Loucy (cell line): ENCODE results near the gene SLC44A1.

Experiments
- H2AFZ ChIP-seq: fragments of 200-600 bp; sonication (generic); 2 replicates; pipeline ENCODE4 v1.6.0; 2016; ENCODE audit warnings: antibody characterized with exemption, mild to moderate bottlenecking, low read length, moderate library complexity
- H3F3A ChIP-seq: fragments of 200-600 bp; 2 replicates; pipeline ENCODE4 v1.6.0; 2016; ENCODE audit warnings: antibody characterized with exemption, low read depth, mild to moderate bottlenecking
- H3K27me3 ChIP-seq: fragments of 200-600 bp; sonication (generic); 2 replicates; pipeline ENCODE4 v1.6.1; 2014; ENCODE audit warnings: low read length, mild to moderate bottlenecking; ENCODE audit not compliant: insufficient read depth, poor library complexity, severe bottlenecking
- H3K36me3 ChIP-seq: fragments of 200-600 bp; sonication (generic); 2 replicates; pipeline ENCODE4 v1.6.1; 2016; ENCODE audit warnings: low read length; ENCODE audit not compliant: insufficient read depth
- H3K4me1 ChIP-seq: fragments of 200-600 bp; sonication (generic); 2 replicates; pipeline ENCODE4 v1.5.1; 2014; ENCODE audit warnings: low read length, mild to moderate bottlenecking; ENCODE audit not compliant: insufficient read depth, poor library complexity, severe bottlenecking
- H3K4me2 ChIP-seq: fragments of 200-600 bp; sonication (generic); 2 replicates; pipeline ENCODE4 v1.6.0; 2014; ENCODE audit warnings: antibody characterized with exemption, low read length, low read depth, mild to moderate bottlenecking; ENCODE audit not compliant: poor library complexity, severe bottlenecking
- H3K4me3 ChIP-seq: fragments of 200-600 bp; sonication (generic); 2 replicates; pipeline ENCODE4 v1.5.1; 2014; ENCODE audit warnings: low read length, mild to moderate bottlenecking, mixed read lengths; ENCODE audit not compliant: poor library complexity, severe bottlenecking
- H3K79me2 ChIP-seq: fragments of 200-600 bp; sonication (generic); 2 replicates; pipeline ENCODE4 v1.6.1; 2014; ENCODE audit warnings: low read length; ENCODE audit not compliant: insufficient read depth
- H3K9ac ChIP-seq: fragments of 200-600 bp; sonication (generic); 2 replicates; pipeline ENCODE4 v1.6.0; 2014; ENCODE audit warnings: mild to moderate bottlenecking, low read depth, low read length, moderate library complexity; ENCODE audit not compliant: poor library complexity, severe bottlenecking
- H3K9me2 ChIP-seq: fragments of 200-600 bp; sonication (generic); replicated peaks from 2 replicates; pipeline ENCODE4 v1.6.1; 2016; ENCODE audit warnings: low read depth, low read length, mixed read lengths
- H3K9me3 ChIP-seq: fragments of 200-600 bp; sonication (generic); 2 replicates; pipeline ENCODE4 v1.6.1; 2014; ENCODE audit warnings: mild to moderate bottlenecking, antibody characterized with exemption, low read length, low read depth; ENCODE audit not compliant: insufficient read depth
- H4K20me1 ChIP-seq: fragments of 200-600 bp; sonication (generic); 2 replicates; pipeline ENCODE4 v1.6.0; 2014; ENCODE audit warnings: antibody characterized with exemption, low read length, mild to moderate bottlenecking; ENCODE audit not compliant: insufficient read depth, poor library complexity, severe bottlenecking
- CTCF ChIP-seq: fragments of 200-600 bp; sonication (generic); conservative IDR thresholded peaks from 2 replicates; pipeline ENCODE4 v1.5.1; 2014; ENCODE audit warnings: mild to moderate bottlenecking, antibody characterized with exemption, low read length
- EZH2phosphoT487 ChIP-seq: fragments of 200-600 bp; IDR thresholded peaks from 2 replicates; pipeline ENCODE4 v1.6.1; 2018; ENCODE audit warnings: antibody characterized with exemption, mild to moderate bottlenecking, moderate library complexity, borderline replicate concordance

Gene SLC44A1

GRCh38 chr9:105286098-105286497 is 41.6 kb downstream of the SLC44A1 start:
- peaks cover 36% of the 10 kb centered on the region for H4K20me1 ChIP-seq
- H3K27me3 ChIP-seq, result no peaks in the 10 kb centered on the region
- no peak overlapping the region for H3K9ac ChIP-seq
- H3K4me3 ChIP-seq, result no peak overlapping the region
- H3K4me1 ChIP-seq, result peaks cover 39% of the 10 kb centered on the region
- no peaks in the 10 kb centered on the region for H3K36me3 ChIP-seq
- H3K9me3 ChIP-seq, result no peaks in the 10 kb centered on the region
- H2AFZ ChIP-seq, result no peak overlapping the region
- no peak for TF ChIP-seq CTCF
- no peak for TF ChIP-seq EZH2phosphoT487
- no peak overlapping the region for H3K4me2 ChIP-seq
- H3K79me2 ChIP-seq, result peaks cover 98% of the 10 kb centered on the region
- H3K9me2 ChIP-seq, result no peaks in the 10 kb centered on the region
- H3F3A ChIP-seq, result no peaks in the 10 kb centered on the region

- Histone ChIP-seq H3K36me3 (no peaks in the 10 kb centered on the region), H3F3A (no peaks in the 10 kb centered on the region), H3K79me2 (peaks cover 98% of the 10 kb centered on the region), H3K27me3 (no peaks in the 10 kb centered on the region), H3K4me3 (no peak overlapping the region), H4K20me1 (peaks cover 23% of the 10 kb centered on the region), H3K4me1 (peaks cover 51% of the 10 kb centered on the region), H3K9me3 (no peaks in the 10 kb centered on the region), H3K4me2 (no peak overlapping the region), H3K9ac (no peak overlapping the region), H2AFZ (no peak overlapping the region), H3K9me2 (no peaks in the 10 kb centered on the region)
- TF ChIP-seq EZH2phosphoT487, result no peak
- TF ChIP-seq CTCF, result no peak
These were observed 44.9 kb downstream of the SLC44A1 start for GRCh38 chr9:105289305-105289704.

- TF ChIP-seq EZH2phosphoT487, result no peak
- no peak for TF ChIP-seq CTCF
- no peaks in the 10 kb centered on the region for H3K9me3 ChIP-seq
These were observed 46.0 kb downstream of the SLC44A1 start for GRCh38 chr9:105290418-105290817.

More at GRCh38 chr9:105290418-105290817, 46.0 kb downstream of the SLC44A1 start:
- H3K4me3 ChIP-seq, result no peak overlapping the region
- peaks cover 54% of the 10 kb centered on the region for H3K4me1 ChIP-seq
- peak overlapping the region; percentile 1 for H3K4me2 ChIP-seq
- H3K79me2 ChIP-seq, result peaks cover 100% of the 10 kb centered on the region
- no peaks in the 10 kb centered on the region for H3F3A ChIP-seq
- no peaks in the 10 kb centered on the region for H3K27me3 ChIP-seq
- no peak overlapping the region for H2AFZ ChIP-seq
- H3K9me2 ChIP-seq, result no peaks in the 10 kb centered on the region
- H3K36me3 ChIP-seq, result no peaks in the 10 kb centered on the region
- H3K9ac ChIP-seq, result no peak overlapping the region
- H4K20me1 ChIP-seq, result peaks cover 13% of the 10 kb centered on the region
